OCI-LY7 (cell line): ENCODE measurements around the gene TRIM54.

ENCODE experiments used
- EZH2phosphoT487 ChIP-seq: fragments of 200-600 bp; sonication (generic); IDR thresholded peaks from 2 replicates; pipeline ENCODE4 v1.6.1; 2018; ENCODE audit warnings: low read depth, borderline replicate concordance, mild to moderate bottlenecking, mixed run types, antibody characterized with exemption, low read length, moderate library complexity, mixed read lengths
- TF ChIP-seq, protein P1 (sequence below): fragments of 200-600 bp; sonication (generic); conservative IDR thresholded peaks from 2 replicates; pipeline ENCODE4 v1.5.1; 2014; ENCODE audit warnings: mild to moderate bottlenecking, antibody characterized with exemption, low read length, moderate library complexity, mixed read lengths

DNA sequence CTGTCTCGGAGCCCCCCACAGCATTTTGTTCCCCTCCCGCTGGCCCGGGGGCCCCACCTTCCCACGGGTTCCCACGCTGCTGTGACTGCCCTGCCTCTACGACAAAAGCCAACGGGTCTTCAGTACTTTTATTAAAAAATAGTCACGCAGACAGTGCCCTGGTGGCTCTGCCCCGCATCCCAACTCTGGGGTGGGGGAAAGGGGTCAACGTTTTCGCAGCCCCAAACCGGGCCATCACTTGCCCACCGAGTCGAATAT is 25.0 kb downstream of the TRIM54 start:
- no peak for TF ChIP-seq EZH2phosphoT487
- TF ChIP-seq, protein P1, sequence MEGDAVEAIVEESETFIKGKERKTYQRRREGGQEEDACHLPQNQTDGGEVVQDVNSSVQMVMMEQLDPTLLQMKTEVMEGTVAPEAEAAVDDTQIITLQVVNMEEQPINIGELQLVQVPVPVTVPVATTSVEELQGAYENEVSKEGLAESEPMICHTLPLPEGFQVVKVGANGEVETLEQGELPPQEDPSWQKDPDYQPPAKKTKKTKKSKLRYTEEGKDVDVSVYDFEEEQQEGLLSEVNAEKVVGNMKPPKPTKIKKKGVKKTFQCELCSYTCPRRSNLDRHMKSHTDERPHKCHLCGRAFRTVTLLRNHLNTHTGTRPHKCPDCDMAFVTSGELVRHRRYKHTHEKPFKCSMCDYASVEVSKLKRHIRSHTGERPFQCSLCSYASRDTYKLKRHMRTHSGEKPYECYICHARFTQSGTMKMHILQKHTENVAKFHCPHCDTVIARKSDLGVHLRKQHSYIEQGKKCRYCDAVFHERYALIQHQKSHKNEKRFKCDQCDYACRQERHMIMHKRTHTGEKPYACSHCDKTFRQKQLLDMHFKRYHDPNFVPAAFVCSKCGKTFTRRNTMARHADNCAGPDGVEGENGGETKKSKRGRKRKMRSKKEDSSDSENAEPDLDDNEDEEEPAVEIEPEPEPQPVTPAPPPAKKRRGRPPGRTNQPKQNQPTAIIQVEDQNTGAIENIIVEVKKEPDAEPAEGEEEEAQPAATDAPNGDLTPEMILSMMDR: no peak
